ENCODE measurements around the gene MTMR6.

DNA sequence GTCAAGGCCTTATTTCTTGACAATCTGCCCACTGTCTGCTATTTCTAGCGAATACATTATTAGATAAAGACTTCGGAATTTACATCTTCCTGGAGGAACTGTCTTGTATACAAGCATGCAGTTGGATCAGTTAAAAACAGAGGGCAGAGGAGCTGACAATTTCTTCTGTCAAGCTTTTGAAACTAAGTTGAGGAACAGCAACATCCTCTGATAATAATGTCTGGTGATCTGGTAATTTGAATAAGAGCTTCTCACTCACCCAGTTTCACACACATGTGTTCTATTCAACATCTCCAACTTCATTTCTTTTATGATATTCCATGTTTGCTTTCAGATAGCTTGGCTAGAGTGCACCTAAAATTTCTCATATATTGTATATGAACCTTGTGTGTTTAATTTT is 50.2 kb downstream of the MTMR6 start:
- TF ChIP-seq, protein P1, sequence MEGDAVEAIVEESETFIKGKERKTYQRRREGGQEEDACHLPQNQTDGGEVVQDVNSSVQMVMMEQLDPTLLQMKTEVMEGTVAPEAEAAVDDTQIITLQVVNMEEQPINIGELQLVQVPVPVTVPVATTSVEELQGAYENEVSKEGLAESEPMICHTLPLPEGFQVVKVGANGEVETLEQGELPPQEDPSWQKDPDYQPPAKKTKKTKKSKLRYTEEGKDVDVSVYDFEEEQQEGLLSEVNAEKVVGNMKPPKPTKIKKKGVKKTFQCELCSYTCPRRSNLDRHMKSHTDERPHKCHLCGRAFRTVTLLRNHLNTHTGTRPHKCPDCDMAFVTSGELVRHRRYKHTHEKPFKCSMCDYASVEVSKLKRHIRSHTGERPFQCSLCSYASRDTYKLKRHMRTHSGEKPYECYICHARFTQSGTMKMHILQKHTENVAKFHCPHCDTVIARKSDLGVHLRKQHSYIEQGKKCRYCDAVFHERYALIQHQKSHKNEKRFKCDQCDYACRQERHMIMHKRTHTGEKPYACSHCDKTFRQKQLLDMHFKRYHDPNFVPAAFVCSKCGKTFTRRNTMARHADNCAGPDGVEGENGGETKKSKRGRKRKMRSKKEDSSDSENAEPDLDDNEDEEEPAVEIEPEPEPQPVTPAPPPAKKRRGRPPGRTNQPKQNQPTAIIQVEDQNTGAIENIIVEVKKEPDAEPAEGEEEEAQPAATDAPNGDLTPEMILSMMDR (conservative IDR thresholded peaks at IDR 0.05; ENCODE audit: low read depth, low read length) = no peak
- TF ChIP-seq EZH2 (IDR thresholded peaks at IDR 0.05; ENCODE audit: borderline replicate concordance, low read depth, low read length, poor library complexity, severe bottlenecking) = no peak
